Activated CD8-positive, alpha-beta memory T cell treated with anti-CD3 and anti-CD28 coated beads for 1 hour (primary cell): ENCODE data around the gene SEZ6L2.
"Not testable (repeated sequence)": the region's sequence is repeated elsewhere in the genome, so short reads cannot be mapped to it uniquely, and the experiment has no call there.

Experiments
- DNase-seq, 2 donors: peaks; one replicate each; pipeline ENCODE4 v3.0.0-alpha.2; 2020; ENCODE audit warnings: low read depth in 1 of 2; ENCODE audit errors: extremely low read depth in 1 of 2

Gene SEZ6L2

GRCh38 chr16:29899516-29900101 lies at the start of gene SEZ6L2:
Gene SEZ6L2, minus strand, starts transcription at chr16:29899550. Its CDS starts 531 bp downstream, at chr16:29899019.
- peak in 1 of 2 donors; percentile 28 for DNase-seq

- DNase-seq: no peak
Observed at GRCh38 chr16:29947897-29948296, 48.5 kb upstream of the SEZ6L2 start.

- no peak for DNase-seq
Observed at GRCh38 chr16:29943846-29944799, 44.8 kb upstream of the SEZ6L2 start.

GRCh38 chr16:29940656-29941055 lies 41.3 kb upstream of the SEZ6L2 start:
- DNase-seq: no peak

GRCh38 chr16:29931750-29932149 lies 32.4 kb upstream of the SEZ6L2 start:
- not testable (repeated sequence) for DNase-seq

- DNase-seq: no peak
Observed at GRCh38 chr16:29927070-29927905, 27.9 kb upstream of the SEZ6L2 start.

- no peak for DNase-seq
Observed at GRCh38 chr16:29926711-29927052, 27.3 kb upstream of the SEZ6L2 start.

GRCh38 chr16:29925781-29926710 lies 26.7 kb upstream of the SEZ6L2 start, which contains the start of gene KCTD13:
Gene KCTD13, minus strand, starts transcription at chr16:29926226. Its CDS starts 193 bp downstream, at chr16:29926033.
- DNase-seq: peak; percentile 68 to 83

GRCh38 chr16:29925105-29925756 lies 25.9 kb upstream of the SEZ6L2 start:
- DNase-seq: no peak

GRCh38 chr16:29922986-29923501 lies 23.7 kb upstream of the SEZ6L2 start:
- DNase-seq: no peak

GRCh38 chr16:29922326-29922725 lies 23.0 kb upstream of the SEZ6L2 start:
- no peak for DNase-seq

- no peak for DNase-seq
Observed at GRCh38 chr16:29921034-29921385, 21.7 kb upstream of the SEZ6L2 start.

- DNase-seq: no peak
Observed at GRCh38 chr16:29920288-29921033, 21.1 kb upstream of the SEZ6L2 start.

- no peak for DNase-seq
Observed at GRCh38 chr16:29916979-29917378, 17.6 kb upstream of the SEZ6L2 start.

- no peak for DNase-seq
Observed at GRCh38 chr16:29915590-29916247, 16.4 kb upstream of the SEZ6L2 start.

- no peak for DNase-seq
Observed at GRCh38 chr16:29913514-29913913, 14.2 kb upstream of the SEZ6L2 start.

- no peak for DNase-seq
Observed at GRCh38 chr16:29912087-29912486, 12.7 kb upstream of the SEZ6L2 start.

- no peak for DNase-seq
Observed at GRCh38 chr16:29911676-29912010, 12.3 kb upstream of the SEZ6L2 start.
